Astrocyte (in vitro differentiated cells and primary cell): ENCODE data around the gene BRF1. TPM values are rescaled to one million over a fixed set of nuclear protein-coding genes. Genes with fewer than 3 reads are reported as not detected.

ENCODE experiments used
- DNase-seq: peaks from one replicate; pipeline ENCODE4 v3.0.0-alpha.2; 2010; ENCODE audit warnings: low read depth
- FAIRE-seq: peaks from 2 replicates; lab custom pipeline; 2011; peaks lifted over from hg19 to GRCh38; lab: Jason Lieb, UNC
- H2AFZ ChIP-seq: 2 replicates; pipeline ENCODE4 v1.6.0; 2012; ENCODE audit warnings: low read depth, low read length, inconsistent platforms
- H3K27ac ChIP-seq: 2 replicates; pipeline ENCODE4 v1.5.1; 2011; ENCODE audit warnings: low read depth, low read length, inconsistent platforms
- H3K27me3 ChIP-seq: 2 replicates; pipeline ENCODE4 v1.6.0; 2011; ENCODE audit warnings: low read length, inconsistent platforms; ENCODE audit not compliant: insufficient read depth
- H3K36me3 ChIP-seq: 2 replicates; pipeline ENCODE4 v1.5.1; 2011; ENCODE audit warnings: low read length, inconsistent platforms; ENCODE audit not compliant: insufficient read depth
- H3K4me1 ChIP-seq: 2 replicates; pipeline ENCODE4 v1.5.1; 2011; ENCODE audit warnings: low read length, inconsistent platforms; ENCODE audit not compliant: insufficient read depth
- H3K4me2 ChIP-seq: 2 replicates; pipeline ENCODE4 v1.6.0; 2012; ENCODE audit warnings: low read length, inconsistent platforms
- H3K4me3 ChIP-seq: 2 replicates; pipeline ENCODE4 v1.5.1; 2011; ENCODE audit warnings: low read depth, mild to moderate bottlenecking, low read length, inconsistent platforms; ENCODE audit not compliant: insufficient read depth
- H3K79me2 ChIP-seq: 2 replicates; pipeline ENCODE4 v1.6.0; 2012; ENCODE audit warnings: mild to moderate bottlenecking, low read length, inconsistent platforms; ENCODE audit not compliant: insufficient read depth
- H3K9ac ChIP-seq: 2 replicates; pipeline ENCODE4 v1.6.0; 2012; ENCODE audit warnings: mild to moderate bottlenecking, low read length, inconsistent platforms
- H3K9me3 ChIP-seq: 2 replicates; pipeline ENCODE4 v1.5.1; 2012; ENCODE audit warnings: low read depth, mild to moderate bottlenecking, low read length, inconsistent platforms; ENCODE audit not compliant: insufficient read depth
- H4K20me1 ChIP-seq: 2 replicates; pipeline ENCODE4 v1.6.0; 2012; ENCODE audit warnings: low read length, inconsistent platforms; ENCODE audit not compliant: insufficient read depth
- H3K27ac Mint-ChIP-seq: one replicate; pipeline ENCODE4 v1.8.0; 2021; ENCODE audit warnings: mild to moderate bottlenecking, mixed read lengths; ENCODE audit not compliant: unreplicated experiment
- H3K27me3 Mint-ChIP-seq: one replicate; pipeline ENCODE4 v1.8.0; 2021; ENCODE audit warnings: low read depth, mixed read lengths; ENCODE audit not compliant: unreplicated experiment
- H3K36me3 Mint-ChIP-seq: one replicate; pipeline ENCODE4 v1.8.0; 2021; ENCODE audit warnings: low read depth, mixed read lengths; ENCODE audit not compliant: unreplicated experiment
- H3K4me1 Mint-ChIP-seq: one replicate; pipeline ENCODE4 v1.8.0; 2021; ENCODE audit warnings: low read depth, mixed read lengths; ENCODE audit not compliant: unreplicated experiment
- H3K4me3 Mint-ChIP-seq: one replicate; pipeline ENCODE4 v1.8.0; 2021; ENCODE audit warnings: mild to moderate bottlenecking, moderate library complexity, mixed read lengths; ENCODE audit not compliant: unreplicated experiment
- H3K9me3 Mint-ChIP-seq: one replicate; pipeline ENCODE4 v1.8.0; 2021; ENCODE audit warnings: mild to moderate bottlenecking, mixed read lengths; ENCODE audit not compliant: unreplicated experiment
- CTCF ChIP-seq: IDR thresholded peaks from 2 replicates; pipeline ENCODE4 v1.5.1; 2011; ENCODE audit warnings: low read depth, mild to moderate bottlenecking, inconsistent platforms, low read length, moderate library complexity; ENCODE audit not compliant: insufficient read depth
- EZH2 ChIP-seq: IDR thresholded peaks from 2 replicates; pipeline ENCODE4 v1.6.1; 2012; ENCODE audit warnings: mild to moderate bottlenecking, low read length, inconsistent platforms; ENCODE audit not compliant: insufficient read depth
- total RNA-seq: library from RNA; stranded (reverse); gene quantifications from 2 replicates; pipeline ENCODE4 v1.2.1, GENCODE V29; 2021

BRF1 gene
- total RNA-seq, 1 donor from 2014 or later, result 20.5 TPM

GRCh38 chr14:105240811-105241576 lies 59.8 kb downstream of the BRF1 start:
- H2AFZ ChIP-seq, result no peak overlapping the region
- peaks cover 35% of the 10 kb centered on the region for H3K79me2 ChIP-seq
- no peak overlapping the region for H3K4me2 ChIP-seq
- H3K9ac ChIP-seq, result no peak overlapping the region
- H3K27me3 Mint-ChIP-seq, result no peaks in the 10 kb centered on the region
- DNase-seq (no peak), FAIRE-seq (no peak)
- no peaks in the 10 kb centered on the region for H3K4me1 Mint-ChIP-seq
- H3K4me3 ChIP-seq, result no peak overlapping the region
- TF ChIP-seq EZH2, result no peak
- TF ChIP-seq CTCF, result no peak
- H3K4me3 Mint-ChIP-seq, result no peak overlapping the region
- no peaks in the 10 kb centered on the region for H3K9me3 Mint-ChIP-seq
- H3K9me3 ChIP-seq, result no peaks in the 10 kb centered on the region
- no peaks in the 10 kb centered on the region for H3K4me1 ChIP-seq
- H3K27ac ChIP-seq, result no peak overlapping the region
- H3K27me3 ChIP-seq, result no peaks in the 10 kb centered on the region
- H3K36me3 ChIP-seq, result no peaks in the 10 kb centered on the region
- H4K20me1 ChIP-seq, result peaks cover 19% of the 10 kb centered on the region
- no peak overlapping the region for H3K27ac Mint-ChIP-seq
- no peaks in the 10 kb centered on the region for H3K36me3 Mint-ChIP-seq

GRCh38 chr14:105229099-105229655 lies 71.6 kb downstream of the BRF1 start:
- H3K4me1 Mint-ChIP-seq, result no peaks in the 10 kb centered on the region
- no peaks in the 10 kb centered on the region for H3K4me1 ChIP-seq
- no peaks in the 10 kb centered on the region for H3K27me3 ChIP-seq
- no peak overlapping the region for H3K27ac ChIP-seq
- H3K4me3 Mint-ChIP-seq, result no peak overlapping the region
- H3K4me3 ChIP-seq, result no peak overlapping the region
- H3K4me2 ChIP-seq, result no peak overlapping the region
- TF ChIP-seq CTCF (no peak), EZH2 (no peak)
- H4K20me1 ChIP-seq, result no peaks in the 10 kb centered on the region
- no peaks in the 10 kb centered on the region for H3K36me3 ChIP-seq
- no peak overlapping the region for H2AFZ ChIP-seq
- peaks cover 3% of the 10 kb centered on the region for H3K79me2 ChIP-seq
- H3K9me3 ChIP-seq, result no peaks in the 10 kb centered on the region
- DNase-seq (no peak), FAIRE-seq (no peak)
- H3K36me3 Mint-ChIP-seq, result peaks cover 10% of the 10 kb centered on the region
- no peak overlapping the region for H3K9ac ChIP-seq
- H3K9me3 Mint-ChIP-seq, result no peaks in the 10 kb centered on the region
- no peaks in the 10 kb centered on the region for H3K27me3 Mint-ChIP-seq
- no peak overlapping the region for H3K27ac Mint-ChIP-seq

- Mint-ChIP-seq H3K4me1 (no peaks in the 10 kb centered on the region), H3K36me3 (peaks cover 13% of the 10 kb centered on the region), H3K27ac (no peak overlapping the region), H3K27me3 (no peaks in the 10 kb centered on the region), H3K4me3 (no peak overlapping the region), H3K9me3 (no peaks in the 10 kb centered on the region)
- Histone ChIP-seq H3K79me2 (peaks cover 3% of the 10 kb centered on the region), H3K4me1 (no peaks in the 10 kb centered on the region), H4K20me1 (peaks cover under 1% of the 10 kb centered on the region), H3K27me3 (no peaks in the 10 kb centered on the region), H3K27ac (no peak overlapping the region), H3K4me3 (no peak overlapping the region), H3K36me3 (no peaks in the 10 kb centered on the region), H2AFZ (no peak overlapping the region), H3K4me2 (no peak overlapping the region), H3K9ac (no peak overlapping the region), H3K9me3 (no peaks in the 10 kb centered on the region)
- FAIRE-seq (no peak), DNase-seq (no peak)
- no peak for TF ChIP-seq EZH2
- no peak for TF ChIP-seq CTCF
These were observed 72.2 kb downstream of the BRF1 start for GRCh38 chr14:105228562-105228961.
